Stomach (tissue), 4 donors: Measurements from ENCODE around the gene CAMK1.

ENCODE experiments used
- CTCF ChIP-seq, 7 experiments: fragments of 450-650 bp in 4 of 7; fragments of 200-600 bp in 3 of 7; sonication (generic) in 3 of 7; IDR thresholded peaks; one replicate each; pipeline ENCODE4 v1.5.1; 2016 to 2019; ENCODE audit warnings: antibody characterized with exemption in 7 of 7, control low read depth in 2 of 7, mild to moderate bottlenecking in 1 of 7
- EP300 ChIP-seq: sonication (generic); formaldehyde crosslinking; IDR thresholded peaks from one replicate; pipeline ENCODE4 v1.6.1; 2017; ENCODE audit warnings: antibody characterized with exemption
- POLR2A ChIP-seq, 4 donors: fragments of 450-650 bp; IDR thresholded peaks; one replicate each; pipeline ENCODE4 v1.6.1; 2016; ENCODE audit warnings: antibody characterized with exemption in 4 of 4, control low read depth in 2 of 4, mild to moderate bottlenecking in 1 of 4, moderate library complexity in 1 of 4
- POLR2AphosphoS5 ChIP-seq, 3 donors: sonication (generic); formaldehyde crosslinking; IDR thresholded peaks; one replicate each; pipeline ENCODE4 v1.6.1; 2016; ENCODE audit warnings: antibody characterized with exemption in 3 of 3

DNA sequence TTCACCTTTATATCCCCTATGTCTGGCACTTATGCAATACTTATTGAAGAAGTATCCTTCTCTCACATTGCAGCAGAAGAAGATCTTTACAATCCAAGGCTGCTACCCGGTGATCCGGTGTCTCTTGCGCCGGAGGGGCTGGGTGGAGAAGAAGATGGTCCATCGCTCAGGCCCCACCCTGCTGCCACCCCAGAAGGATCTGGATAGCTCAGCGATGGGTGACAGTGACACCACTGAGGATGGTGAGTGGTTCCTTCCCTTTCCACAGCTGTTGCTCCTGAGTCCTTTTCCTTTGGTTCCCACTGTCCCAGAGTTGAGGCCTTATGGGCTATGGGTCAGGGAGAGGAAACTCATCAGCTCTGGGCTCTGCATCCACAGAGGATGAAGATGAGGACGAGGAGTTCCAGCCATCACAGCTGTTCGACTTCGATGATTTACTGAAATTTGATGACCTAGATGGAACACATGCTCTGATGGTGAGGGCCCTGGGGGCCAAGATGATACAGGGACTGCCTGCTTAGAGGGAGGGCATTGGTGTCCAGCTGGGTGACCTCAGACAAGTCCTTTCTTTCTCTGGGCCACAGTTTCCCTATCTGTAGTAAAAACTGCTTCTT is 43.2 kb upstream of the CAMK1 start:
- no peak for TF ChIP-seq EP300
- no peak for TF ChIP-seq CTCF (IDR thresholded peaks at IDR 0.05)
- TF ChIP-seq POLR2AphosphoS5 (IDR thresholded peaks at IDR 0.05), result no peak
- TF ChIP-seq POLR2A (IDR thresholded peaks at IDR 0.05), result no peak
